Skeletal muscle satellite cell (primary cell): Measurements from ENCODE around the gene TGDS.
A peak's percentile ranks its signal among the peaks of the same experiment; 100 is the strongest.

Experiments used
- H3K27me3 ChIP-seq: 2 replicates; pipeline ENCODE4 v1.7.0; 2013; ENCODE audit warnings: low read length; ENCODE audit not compliant: control insufficient read depth, insufficient read depth
- H3K36me3 ChIP-seq: 2 replicates; pipeline ENCODE4 v1.7.0; 2013; ENCODE audit warnings: mild to moderate bottlenecking, control low read depth, low read length; ENCODE audit not compliant: insufficient read depth
- H3K4me1 ChIP-seq: 2 replicates; pipeline ENCODE4 v1.7.0; 2013; ENCODE audit warnings: low read length; ENCODE audit not compliant: control insufficient read depth, insufficient read depth
- H3K4me2 ChIP-seq: 2 replicates; pipeline ENCODE4 v1.7.0; 2013; ENCODE audit warnings: mild to moderate bottlenecking, low read length
- H3K4me3 ChIP-seq: 2 replicates; pipeline ENCODE4 v1.7.0; 2013; ENCODE audit warnings: low read length
- H3K9ac ChIP-seq: 2 replicates; pipeline ENCODE4 v1.7.0; 2013; ENCODE audit warnings: mild to moderate bottlenecking, low read depth, low read length, moderate library complexity
- H3K9me3 ChIP-seq: replicated peaks from 2 replicates; pipeline ENCODE4 v1.7.0; 2013; ENCODE audit warnings: mild to moderate bottlenecking, control low read depth, low read length

The TGDS gene

DNA sequence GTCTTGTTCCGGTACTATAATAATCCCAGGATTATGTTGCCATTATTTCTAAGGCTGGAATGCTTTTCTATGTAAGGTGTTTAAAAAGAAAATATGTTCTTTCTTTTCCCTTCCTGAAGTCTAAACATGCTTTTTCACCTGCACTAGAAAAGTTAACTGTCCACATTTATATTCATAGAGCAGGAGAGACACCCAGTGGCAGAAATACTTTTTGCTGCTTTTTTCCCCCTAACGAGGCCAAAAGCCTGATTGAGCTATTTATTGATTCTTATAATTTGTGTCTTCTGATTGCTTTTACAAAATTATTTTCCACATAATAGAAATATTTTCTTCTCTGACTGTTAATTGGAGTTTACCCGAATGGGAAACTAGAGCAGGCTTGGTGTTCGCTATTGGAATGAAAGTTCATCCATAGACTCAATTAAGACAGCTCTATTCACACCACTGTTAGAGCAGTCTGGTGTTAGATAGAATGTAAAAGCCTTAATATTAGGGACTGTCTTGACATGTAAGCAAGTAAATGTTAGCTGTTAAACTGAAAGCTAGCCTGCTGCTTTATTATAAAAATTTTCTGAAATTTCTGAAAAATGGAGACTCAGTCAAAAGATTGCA is 21.5 kb upstream of the TGDS start:
- no peak overlapping the region for H3K9ac ChIP-seq

DNA sequence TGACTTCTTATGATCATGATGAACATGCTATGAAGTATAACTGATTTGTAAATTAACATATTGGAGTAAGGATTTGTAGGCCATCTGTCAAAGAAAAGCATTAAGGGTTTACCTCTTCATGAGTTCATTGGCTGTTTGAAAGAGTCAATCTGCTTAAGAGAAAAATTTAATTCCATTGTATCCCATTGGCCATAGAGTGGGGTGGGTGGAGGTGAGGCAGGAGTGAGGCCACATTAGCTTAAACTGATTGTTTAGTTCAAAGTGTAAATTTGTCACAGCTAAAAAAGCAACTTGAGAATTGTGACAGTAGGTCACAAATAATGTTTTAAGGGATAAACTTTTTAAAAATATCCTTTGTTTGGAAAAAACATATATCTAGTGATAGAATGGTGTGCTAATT is 17.1 kb upstream of the TGDS start:
- Histone ChIP-seq H3K9ac (no peak overlapping the region), H3K4me3 (no peak overlapping the region), H3K4me2 (no peak overlapping the region), H3K36me3 (peaks cover 53% of the 10 kb centered on the region), H3K4me1 (no peaks in the 10 kb centered on the region), H3K27me3 (no peaks in the 10 kb centered on the region), H3K9me3 (no peaks in the 10 kb centered on the region)

More for the DNA sequence above, 21.5 kb upstream of the TGDS start:
- H3K4me2 ChIP-seq: no peak overlapping the region
- H3K9me3 ChIP-seq: no peaks in the 10 kb centered on the region
- H3K27me3 ChIP-seq: no peaks in the 10 kb centered on the region
- no peaks in the 10 kb centered on the region for H3K4me1 ChIP-seq
- peaks cover 48% of the 10 kb centered on the region for H3K36me3 ChIP-seq
- H3K4me3 ChIP-seq: no peak overlapping the region

DNA sequence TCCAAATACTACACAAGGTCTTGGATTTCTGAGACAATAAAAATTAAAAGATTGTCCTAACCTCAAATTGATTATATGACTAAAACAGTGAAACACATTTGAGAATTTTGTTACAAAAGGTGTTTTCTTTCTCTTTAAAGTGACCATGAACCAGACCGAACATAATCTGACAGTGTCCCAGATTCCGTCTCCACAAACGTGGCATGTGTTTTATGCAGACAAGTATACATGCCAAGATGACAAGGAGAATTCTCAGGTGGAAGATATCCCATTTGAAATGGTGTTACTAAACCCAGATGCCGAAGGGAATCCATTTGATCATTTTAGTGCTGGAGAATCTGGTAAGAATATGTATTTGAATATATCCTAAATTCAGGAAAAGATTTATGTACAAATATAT is 16.1 kb upstream of the TGDS start:
- peaks cover 60% of the 10 kb centered on the region for H3K36me3 ChIP-seq
- H3K4me3 ChIP-seq: no peak overlapping the region
- no peaks in the 10 kb centered on the region for H3K4me1 ChIP-seq
- H3K27me3 ChIP-seq: no peaks in the 10 kb centered on the region
- H3K9me3 ChIP-seq: no peaks in the 10 kb centered on the region
- H3K4me2 ChIP-seq: no peak overlapping the region
- H3K9ac ChIP-seq: no peak overlapping the region

DNA sequence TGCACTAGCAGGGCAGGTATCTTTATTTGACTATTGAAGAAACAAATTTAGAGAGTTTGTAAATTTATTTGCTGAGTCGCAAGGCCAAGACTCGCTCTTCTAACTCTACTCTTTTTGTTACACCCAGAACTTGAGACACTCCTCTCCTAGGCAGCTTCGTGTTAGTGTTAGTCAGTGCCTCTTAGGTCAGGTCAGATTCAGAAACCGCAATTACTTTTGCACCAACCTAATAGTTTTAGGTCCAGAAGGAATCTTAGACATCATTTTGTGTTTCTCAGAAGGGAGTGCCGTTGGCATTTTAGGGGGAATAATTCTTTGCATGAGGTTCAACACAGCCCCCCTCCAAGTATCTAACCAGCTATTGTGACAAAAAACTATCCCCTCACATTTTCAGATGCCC is 14.5 kb upstream of the TGDS start:
- Histone ChIP-seq H3K27me3 (no peaks in the 10 kb centered on the region), H3K9me3 (no peaks in the 10 kb centered on the region), H3K4me3 (no peak overlapping the region), H3K9ac (no peak overlapping the region), H3K4me1 (no peaks in the 10 kb centered on the region), H3K36me3 (peaks cover 60% of the 10 kb centered on the region), H3K4me2 (no peak overlapping the region)

DNA sequence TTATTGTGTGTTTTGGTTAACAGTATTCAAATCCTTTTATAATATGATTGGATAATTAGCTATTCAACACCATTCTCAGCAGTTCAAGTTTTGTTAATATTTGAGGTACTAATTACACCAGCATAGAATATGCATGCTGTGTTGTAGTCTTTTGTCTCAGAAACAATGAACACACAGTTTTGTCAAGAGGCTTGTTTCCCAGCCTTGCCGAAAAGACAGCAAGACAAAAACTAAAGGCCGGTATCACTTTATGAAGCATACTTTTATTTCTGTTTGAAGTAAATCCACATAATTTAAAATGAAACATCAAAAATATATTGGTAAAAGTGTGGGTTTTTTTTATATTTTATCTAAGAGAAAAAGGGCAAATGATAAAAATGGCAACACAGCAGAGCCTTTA is 13.2 kb upstream of the TGDS start:
- H3K4me1 ChIP-seq: no peaks in the 10 kb centered on the region
- peaks cover 52% of the 10 kb centered on the region for H3K36me3 ChIP-seq

DNA sequence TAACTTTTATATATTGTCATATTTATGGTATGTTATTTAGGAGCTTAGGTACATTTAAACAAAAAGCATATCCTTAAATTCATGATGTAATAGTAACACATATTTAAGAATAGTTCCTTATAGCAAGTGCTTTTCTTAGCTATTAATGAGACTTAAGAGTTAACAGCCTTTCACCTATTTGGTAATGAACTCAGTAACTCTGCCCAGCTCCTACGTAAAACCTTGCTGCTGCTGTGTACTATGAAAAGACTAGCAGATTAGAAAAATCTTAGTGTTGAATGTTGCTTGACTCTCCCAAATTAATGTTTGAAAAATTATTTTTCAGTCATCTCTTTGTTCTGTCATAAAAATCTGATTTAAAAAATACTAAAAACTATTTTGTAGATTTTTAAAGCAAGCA is 12.6 kb upstream of the TGDS start:
- Histone ChIP-seq H3K4me3 (no peak overlapping the region), H3K4me2 (no peak overlapping the region), H3K4me1 (peaks cover 4% of the 10 kb centered on the region), H3K9me3 (no peaks in the 10 kb centered on the region), H3K27me3 (no peaks in the 10 kb centered on the region), H3K36me3 (peaks cover 49% of the 10 kb centered on the region), H3K9ac (no peak overlapping the region)

More for the DNA sequence above, 13.2 kb upstream of the TGDS start:
- Histone ChIP-seq H3K27me3 (no peaks in the 10 kb centered on the region), H3K9me3 (no peaks in the 10 kb centered on the region), H3K4me3 (no peak overlapping the region), H3K4me2 (no peak overlapping the region), H3K9ac (no peak overlapping the region)

DNA sequence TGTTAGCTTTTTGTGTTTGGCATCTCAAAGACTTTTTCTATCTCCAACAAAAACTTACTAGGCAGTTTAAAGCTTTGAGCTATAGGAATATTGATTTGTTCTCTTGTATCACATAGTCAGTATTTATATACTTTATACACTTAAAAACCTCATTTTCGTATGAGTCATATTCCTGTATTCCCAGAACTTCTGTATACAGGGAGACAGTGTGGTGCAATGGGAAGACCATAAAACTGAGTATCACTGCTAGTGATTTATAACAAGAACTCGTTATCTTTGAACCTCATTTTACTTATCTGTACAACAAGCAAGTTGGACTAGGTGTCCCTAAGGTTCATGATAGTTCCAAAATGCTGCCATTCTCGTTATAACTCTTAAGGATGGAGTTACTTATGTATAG is 12.0 kb upstream of the TGDS start:
- Histone ChIP-seq H3K36me3 (peaks cover 49% of the 10 kb centered on the region), H3K9me3 (no peaks in the 10 kb centered on the region), H3K4me3 (no peak overlapping the region), H3K27me3 (no peaks in the 10 kb centered on the region), H3K4me1 (peaks cover 10% of the 10 kb centered on the region), H3K9ac (no peak overlapping the region), H3K4me2 (no peak overlapping the region)

DNA sequence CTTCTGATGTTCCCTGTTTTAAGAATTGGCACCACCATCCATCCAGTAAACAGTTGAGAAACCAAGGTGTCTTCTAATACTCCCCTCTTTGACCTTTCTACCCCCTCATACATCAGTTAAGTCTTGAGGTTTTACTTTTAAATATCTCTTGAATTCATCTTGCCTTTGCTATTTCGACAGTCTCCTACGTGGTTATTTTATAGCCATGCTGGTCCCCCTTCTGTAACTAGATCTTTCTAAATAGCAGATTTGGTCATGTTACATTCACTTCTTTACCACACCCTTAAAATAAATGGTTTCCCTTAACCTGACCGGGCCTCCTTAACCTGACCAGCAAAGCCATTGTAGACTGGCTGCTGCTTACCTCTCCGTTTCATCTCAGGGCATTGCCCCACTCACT is 11.1 kb upstream of the TGDS start:
- no peaks in the 10 kb centered on the region for H3K27me3 ChIP-seq
- H3K4me2 ChIP-seq: no peak overlapping the region
- H3K36me3 ChIP-seq: peaks cover 45% of the 10 kb centered on the region
- H3K9me3 ChIP-seq: no peaks in the 10 kb centered on the region
- peaks cover 13% of the 10 kb centered on the region for H3K4me1 ChIP-seq
- no peak overlapping the region for H3K9ac ChIP-seq
- no peak overlapping the region for H3K4me3 ChIP-seq

DNA sequence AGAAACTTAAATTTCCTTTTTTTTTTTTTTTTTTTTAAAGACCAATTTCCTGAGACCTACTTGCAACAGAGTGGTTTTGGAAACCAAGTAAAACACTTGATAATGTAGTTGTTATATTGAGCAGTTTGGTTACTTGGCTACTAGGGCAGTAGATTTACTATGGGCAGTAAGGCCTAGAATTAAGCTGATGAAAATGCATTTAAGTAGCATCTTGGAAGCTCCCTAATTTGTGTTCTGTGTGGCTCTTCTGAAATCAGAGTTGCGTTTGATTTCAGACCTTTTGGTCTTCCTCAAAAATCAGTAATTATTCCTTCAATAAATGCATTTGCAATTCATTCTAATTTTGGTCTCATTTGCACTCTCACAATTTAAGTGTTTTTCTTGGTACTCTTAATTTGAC is 6.5 kb upstream of the TGDS start:
- Histone ChIP-seq H3K9ac (peak overlapping the region; percentile 91), H3K36me3 (peaks cover 13% of the 10 kb centered on the region), H3K4me1 (peaks cover 13% of the 10 kb centered on the region), H3K9me3 (no peaks in the 10 kb centered on the region), H3K4me3 (peak overlapping the region; percentile 98), H3K4me2 (peak overlapping the region; percentile 86), H3K27me3 (no peaks in the 10 kb centered on the region)

DNA sequence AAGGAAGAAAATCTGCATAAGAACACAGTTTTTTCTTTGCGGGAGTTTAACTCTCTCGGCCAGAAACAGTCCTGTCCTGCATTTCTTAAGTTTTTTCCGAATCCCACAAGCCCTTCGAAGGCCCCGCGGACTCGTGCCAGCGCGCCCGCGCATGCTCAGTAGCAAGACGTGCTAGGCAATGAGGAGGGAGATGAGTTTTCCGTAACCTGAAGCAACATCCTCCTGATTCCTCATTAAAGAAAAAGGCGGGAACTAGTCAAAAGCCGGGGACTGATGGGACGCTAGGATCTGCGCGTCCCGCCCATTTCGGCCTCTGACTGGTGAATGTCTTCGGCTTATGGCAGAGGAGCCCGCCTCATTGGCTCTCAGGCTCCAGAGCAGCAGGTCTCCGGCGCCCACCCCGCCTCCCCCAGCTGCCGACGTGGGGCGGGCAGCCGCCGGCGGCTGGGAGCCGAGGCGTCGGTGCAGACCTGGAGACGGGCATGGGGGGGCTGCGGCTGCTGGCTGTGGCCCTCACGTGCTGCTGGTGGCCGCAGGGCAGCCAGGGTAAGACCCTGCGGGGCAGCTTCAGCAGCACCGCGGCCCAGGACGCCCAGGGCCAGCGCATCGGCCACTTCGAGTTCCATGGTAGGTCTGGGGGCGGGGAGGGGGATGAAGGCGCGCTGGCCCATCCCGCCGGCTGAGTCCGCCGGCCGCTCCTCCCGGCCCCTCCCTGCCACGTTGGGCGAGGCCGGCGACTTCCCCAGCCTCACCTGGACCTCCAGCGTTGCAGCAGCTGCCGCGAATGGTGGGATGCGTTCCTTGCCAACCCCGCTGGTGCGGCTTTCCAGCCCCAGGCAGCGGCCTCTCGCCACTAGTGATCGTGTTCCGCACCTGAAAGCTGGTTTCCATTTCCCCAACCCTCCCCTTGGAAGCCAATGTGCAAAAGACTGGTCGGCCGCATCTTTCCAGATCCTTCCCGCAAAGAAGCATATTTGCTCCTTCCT is 5.8 kb upstream of the TGDS start, which contains the start of gene GPR180:
GPR180 (plus strand) TSS at position 412 of the 986 bp plus-strand sequence; CDS start at position 483, 71 bp downstream.
- no peaks in the 10 kb centered on the region for H3K9me3 ChIP-seq

DNA sequence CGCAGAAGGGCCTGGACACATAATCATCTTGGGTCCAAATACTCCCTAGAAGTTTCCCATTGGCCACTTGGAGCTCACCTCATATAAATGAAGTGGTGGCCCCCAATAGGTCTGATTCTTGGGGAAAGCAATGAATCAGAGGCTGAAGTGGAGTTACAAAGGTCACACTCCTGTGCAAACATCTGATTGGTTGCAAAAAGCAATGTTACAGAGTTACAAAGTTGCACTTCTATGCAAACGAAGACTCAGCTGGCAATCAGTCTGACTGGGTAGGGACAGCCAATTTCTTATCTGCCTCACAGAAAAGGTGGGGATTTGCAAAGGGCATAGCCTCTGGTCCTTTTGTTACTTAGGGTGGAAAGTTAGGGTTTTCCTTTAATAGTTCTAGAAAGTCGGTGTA is 3.9 kb upstream of the TGDS start:
- Histone ChIP-seq H3K4me1 (peaks cover 17% of the 10 kb centered on the region), H3K27me3 (no peaks in the 10 kb centered on the region), H3K9me3 (no peaks in the 10 kb centered on the region), H3K36me3 (no peaks in the 10 kb centered on the region), H3K4me3 (no peak overlapping the region), H3K9ac (no peak overlapping the region), H3K4me2 (no peak overlapping the region)

More for the DNA sequence above, 5.8 kb upstream of the TGDS start, which contains the start of gene GPR180:
- Histone ChIP-seq H3K4me1 (peaks cover 13% of the 10 kb centered on the region), H3K4me2 (peak within 1 kb of the TSS; percentile 86), H3K4me3 (peak within 1 kb of the TSS; percentile 98), H3K27me3 (no peaks in the 10 kb centered on the region), H3K36me3 (peaks cover 6% of the 10 kb centered on the region), H3K9ac (peak within 1 kb of the TSS; percentile 91)
